ENCODE results near the gene ATP1B3.

GRCh38 chr3:141875374-141875892, 1.0 kb upstream of the ATP1B3 start:
- TF ChIP-seq POLR2A (IDR thresholded peaks at IDR 0.05; ENCODE audit: low read length) (peak; percentile 53), GATA1 (IDR thresholded peaks at IDR 0.05; ENCODE audit: low read depth, low read length) (no peak)
